Measurements from ENCODE around the gene FAM90A1.
"Not testable (repeated sequence)": the region's sequence is repeated elsewhere in the genome, so short reads cannot be mapped to it uniquely, and the experiment has no call there.

DNA sequence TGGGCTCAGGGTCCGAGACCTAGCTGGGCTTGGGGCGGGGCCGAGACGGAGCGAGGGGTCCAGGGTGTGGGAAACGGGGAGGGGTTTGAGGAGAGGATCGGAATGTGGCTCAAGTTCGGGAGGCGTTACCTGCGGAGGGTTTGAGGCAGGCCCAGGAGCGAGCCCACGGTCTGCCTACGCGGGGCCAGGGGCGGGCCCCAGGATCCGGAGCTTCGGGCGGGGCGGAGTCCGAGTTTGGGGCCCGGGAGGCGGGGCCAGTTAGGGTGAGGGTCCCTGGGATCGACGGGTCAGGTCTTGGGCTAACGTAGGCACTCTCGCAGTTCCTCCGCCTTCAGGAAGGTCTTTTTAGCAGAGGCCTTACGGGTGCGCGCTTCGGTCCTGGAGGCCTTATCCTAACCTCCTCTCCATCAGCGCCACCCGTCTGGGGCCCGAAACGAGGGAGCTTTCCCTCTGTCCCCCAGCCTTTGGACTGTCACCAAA, 16.3 kb upstream of the FAM90A1 start:
- TF ChIP-seq, protein P1, sequence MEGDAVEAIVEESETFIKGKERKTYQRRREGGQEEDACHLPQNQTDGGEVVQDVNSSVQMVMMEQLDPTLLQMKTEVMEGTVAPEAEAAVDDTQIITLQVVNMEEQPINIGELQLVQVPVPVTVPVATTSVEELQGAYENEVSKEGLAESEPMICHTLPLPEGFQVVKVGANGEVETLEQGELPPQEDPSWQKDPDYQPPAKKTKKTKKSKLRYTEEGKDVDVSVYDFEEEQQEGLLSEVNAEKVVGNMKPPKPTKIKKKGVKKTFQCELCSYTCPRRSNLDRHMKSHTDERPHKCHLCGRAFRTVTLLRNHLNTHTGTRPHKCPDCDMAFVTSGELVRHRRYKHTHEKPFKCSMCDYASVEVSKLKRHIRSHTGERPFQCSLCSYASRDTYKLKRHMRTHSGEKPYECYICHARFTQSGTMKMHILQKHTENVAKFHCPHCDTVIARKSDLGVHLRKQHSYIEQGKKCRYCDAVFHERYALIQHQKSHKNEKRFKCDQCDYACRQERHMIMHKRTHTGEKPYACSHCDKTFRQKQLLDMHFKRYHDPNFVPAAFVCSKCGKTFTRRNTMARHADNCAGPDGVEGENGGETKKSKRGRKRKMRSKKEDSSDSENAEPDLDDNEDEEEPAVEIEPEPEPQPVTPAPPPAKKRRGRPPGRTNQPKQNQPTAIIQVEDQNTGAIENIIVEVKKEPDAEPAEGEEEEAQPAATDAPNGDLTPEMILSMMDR (IDR thresholded peaks at IDR 0.05) = not testable (repeated sequence)
- TF ChIP-seq POLR2A (IDR thresholded peaks at IDR 0.05) = peak in 1 of 2 donors; percentile 48

Measured in heart left ventricle (tissue), 13 donors.